Limb (tissue), 2 donors: ENCODE results near the gene HSCB.
"Not testable (repeated sequence)": the region's sequence is repeated elsewhere in the genome, so short reads cannot be mapped to it uniquely, and the experiment has no call there.

ENCODE experiments used
- DNase-seq, 2 donors: peaks; one replicate each; pipeline ENCODE4 v3.0.0-alpha.2; 2016; ENCODE audit errors: extremely low spot score in 2 of 2

The HSCB gene

DNA sequence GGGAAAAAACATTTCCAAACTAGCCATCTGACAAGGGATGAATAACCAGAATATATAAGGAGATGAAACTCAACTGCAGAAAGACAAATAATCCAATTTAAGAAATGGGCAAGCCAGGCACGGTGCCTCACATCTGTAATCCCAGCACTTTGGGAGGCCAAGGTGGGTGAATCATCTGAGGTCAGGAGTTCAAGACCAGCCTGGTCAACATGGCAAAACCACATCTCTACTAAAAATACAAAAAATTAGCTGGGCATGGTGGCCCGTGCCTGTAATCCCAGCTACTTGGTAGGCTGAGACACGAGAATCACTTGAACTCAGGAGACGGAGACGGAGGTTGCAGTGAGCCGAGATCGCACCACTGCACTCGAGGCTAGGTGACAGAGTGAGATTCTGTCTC is 3.0 kb upstream of the HSCB start:
- not testable (repeated sequence) for DNase-seq

DNA sequence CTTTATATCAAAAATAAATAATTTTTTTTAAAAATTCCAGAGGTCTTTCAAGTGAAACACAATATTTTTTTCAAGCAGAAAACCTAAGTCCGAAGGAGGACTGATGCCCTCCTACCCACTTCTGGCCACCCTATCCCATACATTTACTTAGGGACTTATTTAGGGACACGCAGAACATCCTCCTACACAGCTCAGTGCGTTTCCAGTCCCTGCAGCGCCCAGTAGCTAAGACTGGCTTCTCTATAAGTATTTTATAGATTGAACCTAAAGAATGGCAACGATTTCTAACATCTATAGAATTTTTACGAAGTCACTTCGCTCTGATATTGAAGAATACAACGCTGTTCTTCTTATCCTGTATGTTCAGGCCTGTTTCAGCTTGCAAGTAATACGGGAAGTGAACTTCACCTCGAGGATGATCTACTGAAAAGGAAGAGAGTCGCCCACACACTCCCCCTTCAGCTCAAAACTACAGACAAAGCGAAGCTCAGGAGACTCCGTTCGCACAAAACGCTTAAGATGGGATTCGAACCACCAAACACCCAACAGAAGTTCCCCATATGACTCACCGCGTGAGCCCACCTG is 547 bp upstream of the HSCB start:
- no peak for DNase-seq

DNA sequence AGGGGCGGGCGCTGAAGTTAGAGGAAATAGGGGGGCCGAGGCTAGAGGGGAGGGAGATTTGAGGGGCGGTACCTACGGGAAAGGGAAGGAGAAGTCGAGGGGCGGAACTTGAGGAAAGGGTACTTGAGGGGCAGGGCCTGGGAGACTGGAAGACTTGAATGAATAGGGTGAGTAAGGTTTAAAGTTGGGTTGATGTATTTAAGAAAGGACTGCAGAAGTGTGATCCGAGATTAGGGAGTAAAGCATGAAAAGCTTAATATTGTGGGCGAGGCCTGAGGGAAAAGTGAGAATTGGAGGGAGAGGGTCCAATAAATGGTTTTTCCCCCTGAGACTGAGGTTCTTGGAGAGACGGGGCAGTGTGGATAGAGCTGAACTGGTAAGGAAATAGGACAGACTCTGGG is 723 bp downstream of the HSCB start:
- DNase-seq = no peak

DNA sequence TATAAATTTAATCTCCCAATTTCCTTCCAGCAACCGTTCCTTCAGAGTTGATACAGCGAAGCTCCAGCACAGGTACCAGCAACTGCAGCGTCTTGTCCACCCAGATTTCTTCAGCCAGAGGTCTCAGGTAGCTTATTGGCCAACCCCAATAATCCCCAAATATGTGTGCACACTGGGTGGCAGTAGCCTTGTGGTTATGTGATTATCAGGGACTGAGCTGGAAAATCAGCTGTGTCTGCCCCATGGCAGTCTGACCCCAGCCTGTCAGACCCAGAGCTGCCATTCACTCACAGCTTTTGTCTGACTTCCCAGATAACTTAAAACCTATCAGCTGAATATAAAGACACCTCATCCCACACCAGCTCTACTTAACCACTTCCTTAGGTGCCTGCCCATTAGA is 2.0 kb downstream of the HSCB start:
- no peak for DNase-seq

- DNase-seq = peak in 1 of 2 donors; percentile 55
Observed at GRCh38 chr22:28750471-28750881, 8.6 kb downstream of the HSCB start.

DNA sequence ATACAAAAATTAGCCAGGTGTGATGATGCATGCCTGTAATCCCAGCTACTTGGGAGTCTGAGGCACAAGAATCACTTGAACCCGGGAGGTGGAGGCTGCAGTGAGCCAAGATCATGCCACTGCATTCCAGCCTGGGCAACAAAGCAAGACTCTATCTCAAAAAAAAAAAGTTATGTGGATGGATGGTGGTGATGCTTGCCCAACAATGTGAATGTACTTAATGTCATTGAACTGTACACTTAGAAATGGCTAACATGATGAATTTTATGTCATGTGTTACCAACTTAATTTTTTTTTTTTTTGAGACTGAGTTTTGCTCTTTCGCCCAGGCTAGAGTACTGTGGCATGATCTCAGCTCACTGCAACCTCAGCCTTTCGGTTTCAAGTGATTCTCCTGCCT is 12.7 kb downstream of the HSCB start:
- DNase-seq = not testable (repeated sequence)

GRCh38 chr22:28759861-28760560 is 18.2 kb downstream of the HSCB start:
- no peak for DNase-seq

DNA sequence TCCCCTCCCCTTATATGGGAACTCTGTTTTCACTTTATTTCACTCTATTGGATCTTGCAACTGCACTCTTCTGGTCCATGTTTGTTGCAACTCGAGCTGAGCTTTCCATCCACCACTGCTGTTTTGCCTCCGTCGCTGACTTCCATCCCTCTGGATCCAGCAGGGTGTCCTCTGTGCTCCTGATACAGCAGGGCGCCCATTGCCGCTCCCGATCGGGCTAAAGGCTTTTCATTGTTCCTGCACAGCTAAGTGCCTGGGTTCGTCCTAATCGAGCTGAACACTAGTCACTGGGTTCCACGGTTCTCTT is 19.6 kb downstream of the HSCB start:
- no peak for DNase-seq

DNA sequence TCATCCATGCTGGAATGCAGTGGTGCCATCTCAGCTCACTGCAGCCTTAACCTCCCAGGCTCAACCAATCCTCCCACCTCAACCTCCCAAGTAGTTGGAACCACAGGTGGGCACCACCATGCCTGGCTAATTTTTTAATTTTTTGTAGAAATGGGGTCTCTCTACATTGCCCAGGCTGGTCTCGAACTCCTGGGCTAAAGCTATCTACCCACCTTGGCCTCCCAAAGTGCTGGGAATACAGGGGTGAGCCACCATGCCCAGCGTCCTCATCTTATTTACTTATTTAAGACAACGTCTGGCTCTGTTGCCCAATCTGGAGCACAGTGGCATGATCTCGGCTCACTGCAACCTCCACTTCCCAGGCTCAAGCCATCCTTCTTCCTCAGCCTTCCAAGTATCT is 20.2 kb downstream of the HSCB start:
- DNase-seq = not testable (repeated sequence)

DNA sequence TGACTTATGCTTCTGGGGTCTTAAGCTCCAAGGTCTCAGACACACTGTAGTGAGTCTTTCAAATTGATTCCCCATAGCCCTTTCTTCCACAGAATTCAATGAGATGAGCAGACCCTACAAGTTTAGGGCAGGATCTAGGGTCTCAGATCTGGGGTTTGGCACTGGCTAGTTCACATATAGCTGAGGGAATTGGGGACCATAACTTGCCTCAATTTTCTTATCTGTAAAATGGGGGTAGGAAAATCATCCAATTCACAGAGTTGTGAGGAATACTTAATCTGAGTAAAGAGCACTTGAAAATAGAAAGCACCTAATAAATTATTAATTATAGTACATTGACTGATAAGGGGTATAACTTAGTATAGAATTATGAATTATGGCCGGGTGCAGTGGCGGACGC is 24.8 kb downstream of the HSCB start:
- no peak for DNase-seq

DNA sequence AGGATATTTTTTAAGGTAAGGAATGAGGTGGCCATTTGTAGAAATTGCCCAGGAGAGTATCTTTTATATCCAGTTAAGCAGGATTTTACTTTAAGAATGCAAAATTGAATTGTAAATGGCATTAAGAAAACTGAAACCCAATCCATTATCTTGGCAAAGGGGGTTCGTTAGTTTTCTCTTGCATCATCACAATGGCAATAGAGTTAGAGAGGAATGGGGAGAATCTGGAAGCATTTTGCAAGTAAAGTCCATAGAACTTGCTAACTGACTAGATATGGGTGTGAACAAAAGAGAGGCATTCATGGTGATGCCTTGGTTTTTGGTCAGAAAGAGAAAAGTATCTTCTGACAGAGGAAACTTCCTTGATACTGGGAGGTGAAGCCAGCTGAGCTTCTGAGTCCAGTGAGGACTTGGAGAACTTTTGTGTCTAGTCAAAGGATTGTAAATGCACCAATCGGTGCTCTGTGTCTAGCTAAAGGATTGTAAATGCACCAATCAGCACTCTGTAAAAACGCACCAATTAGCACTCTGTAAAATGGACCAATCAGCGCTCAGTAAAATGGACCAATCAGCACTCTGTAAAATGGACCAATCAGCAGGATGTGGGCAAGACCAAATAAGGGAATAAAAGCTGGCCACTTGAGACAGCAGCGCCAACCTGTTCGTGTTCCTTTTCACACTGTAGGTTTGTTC is 27.0 kb downstream of the HSCB start:
- DNase-seq = no peak

GRCh38 chr22:28769394-28770085 is 27.7 kb downstream of the HSCB start:
- no peak for DNase-seq

- DNase-seq = no peak
Observed at GRCh38 chr22:28771195-28771791, 29.5 kb downstream of the HSCB start.

DNA sequence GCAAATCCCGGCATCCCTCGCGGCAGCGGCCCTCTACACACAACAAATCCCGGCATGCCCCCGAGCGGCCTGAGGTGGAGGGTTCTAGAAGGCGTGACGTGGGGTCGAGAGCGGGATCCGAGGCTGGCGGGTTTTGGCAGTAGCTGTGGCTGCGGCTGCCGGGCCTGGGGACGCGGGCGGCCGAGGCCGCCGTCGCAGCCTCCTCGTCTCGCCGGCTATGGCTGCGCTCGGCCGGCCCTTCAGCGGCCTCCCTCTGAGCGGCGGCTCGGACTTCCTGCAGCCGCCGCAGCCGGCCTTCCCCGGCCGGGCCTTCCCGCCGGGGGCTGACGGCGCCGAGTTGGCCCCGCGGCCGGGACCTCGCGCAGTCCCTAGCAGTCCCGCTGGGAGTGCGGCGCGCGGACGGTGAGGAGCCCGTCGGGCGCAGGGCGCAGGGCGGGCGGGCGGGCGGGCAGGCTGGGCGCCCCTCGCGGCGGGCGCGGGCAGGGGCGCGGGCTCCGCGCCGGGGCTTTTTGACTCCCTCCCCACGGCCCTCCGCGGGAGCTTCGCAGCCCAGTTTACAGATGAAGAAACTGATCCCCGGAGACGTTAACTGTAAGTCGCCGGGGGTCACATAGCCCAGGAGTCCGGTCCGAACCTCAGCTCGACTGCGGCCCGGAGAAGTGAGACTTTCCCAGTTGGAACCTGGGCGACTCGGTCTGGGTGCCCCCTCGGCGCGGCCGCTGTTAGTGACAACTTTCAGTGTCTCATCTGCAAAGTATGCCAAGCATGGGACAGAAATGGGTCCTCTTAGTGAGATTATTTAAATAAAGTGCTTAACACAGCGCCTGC is 31.0 kb downstream of the HSCB start, which contains the start of gene CCDC117:
Gene CCDC117, plus strand, starts transcription at position 63 of the 828 bp plus-strand sequence. Its CDS starts 155 bp downstream, at position 218.
- peak; percentile 94 to 97 for DNase-seq

DNA sequence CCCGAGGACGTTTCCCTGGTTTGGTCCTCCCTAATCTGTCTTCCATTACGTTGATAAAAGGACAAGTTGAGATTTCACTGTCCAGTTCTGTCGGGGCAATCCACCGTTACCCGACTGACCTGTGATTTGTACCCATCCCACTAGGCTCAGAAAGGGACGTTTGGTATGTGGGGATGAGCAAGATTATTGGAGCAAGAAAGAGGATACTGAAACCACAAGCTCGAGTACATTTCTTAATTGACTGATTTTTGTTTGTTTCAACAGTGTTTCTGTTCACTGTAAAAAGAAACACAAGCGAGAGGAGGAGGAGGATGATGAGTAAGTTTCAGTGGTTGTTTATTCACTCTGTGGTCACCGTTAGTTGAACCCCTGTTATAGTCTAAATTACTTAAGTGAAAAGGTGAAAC is 31.6 kb downstream of the HSCB start:
- no peak for DNase-seq

- no peak for DNase-seq
Observed at GRCh38 chr22:28774378-28774777, 32.5 kb downstream of the HSCB start.

DNA sequence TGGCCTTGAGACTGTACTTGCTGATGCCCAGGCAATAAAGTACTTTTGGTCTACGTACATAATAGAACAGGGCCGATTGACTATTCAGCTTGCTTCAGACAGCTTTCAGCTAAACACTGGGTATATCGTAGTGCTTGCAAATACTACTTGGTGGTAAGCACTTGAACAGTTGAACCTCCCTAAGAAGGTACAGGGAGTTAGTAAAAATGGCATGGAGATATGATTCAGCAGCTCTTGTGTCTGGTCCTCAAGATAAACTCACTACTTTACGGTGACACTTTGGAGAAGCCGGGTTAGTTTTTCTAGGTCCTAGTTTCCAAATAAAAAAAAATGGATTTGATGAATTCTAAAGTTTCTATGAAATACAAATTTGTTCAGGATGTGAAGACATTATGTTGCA is 38.0 kb downstream of the HSCB start:
- DNase-seq = no peak

DNA sequence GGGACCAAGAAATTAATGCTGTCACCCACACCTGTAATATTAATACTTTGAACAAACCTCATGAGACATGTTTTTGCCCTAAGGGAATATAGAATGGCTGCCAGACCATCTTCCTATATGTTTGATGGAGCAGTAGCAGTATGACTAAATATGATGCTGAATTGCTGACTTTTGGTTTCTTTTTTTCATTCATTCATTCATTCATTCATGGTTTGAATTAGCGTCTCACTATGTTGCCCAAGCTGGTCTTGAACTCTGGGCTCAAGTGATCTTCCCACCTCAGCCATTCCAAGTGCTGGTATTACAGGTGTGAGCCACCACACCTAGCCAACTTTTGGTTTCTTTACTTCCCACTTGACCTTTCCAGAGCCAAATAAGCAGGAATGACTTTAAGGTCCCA is 38.5 kb downstream of the HSCB start:
- DNase-seq = no peak

DNA sequence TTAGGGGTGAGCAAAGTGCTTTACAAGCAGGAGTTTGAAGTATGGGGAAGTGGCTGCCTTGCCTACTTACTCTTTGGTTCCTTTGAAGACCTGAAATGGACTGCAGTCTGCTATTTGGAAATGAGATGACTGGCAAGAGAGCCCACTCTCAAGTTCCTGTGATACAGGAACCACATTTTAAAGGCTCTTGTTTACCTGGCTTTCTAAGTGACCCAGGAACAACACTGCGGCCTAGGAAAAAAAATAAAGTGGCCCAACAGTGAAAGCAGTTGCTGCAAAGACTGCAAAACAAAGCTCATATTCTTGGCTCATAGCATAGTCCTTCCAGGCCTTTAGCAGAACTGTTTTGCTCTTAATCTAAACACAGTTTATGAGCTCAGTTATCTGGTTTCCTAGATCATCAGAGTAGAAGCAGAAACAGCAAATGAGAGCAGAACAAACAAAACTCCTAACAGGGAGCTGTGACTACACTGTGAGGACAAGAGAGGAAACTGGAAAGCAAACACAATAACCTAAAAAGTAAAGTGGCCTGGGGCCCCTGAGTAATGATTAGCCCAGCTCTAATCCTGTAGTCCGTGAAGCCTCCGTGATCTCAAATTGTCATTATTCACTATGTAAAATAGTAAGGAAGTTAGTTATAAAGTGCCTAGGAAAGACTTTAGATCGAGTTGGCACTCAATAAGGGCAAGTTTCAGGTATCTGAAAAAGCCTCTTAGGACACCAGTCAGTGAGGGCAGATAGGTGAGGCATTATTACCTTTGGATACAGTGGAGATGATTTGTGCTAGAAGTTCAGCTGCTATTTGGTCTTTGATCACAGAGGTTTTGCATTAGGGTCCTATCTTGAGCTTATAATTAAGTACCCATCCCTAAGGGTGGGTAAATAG is 42.2 kb downstream of the HSCB start:
- DNase-seq = no peak

DNA sequence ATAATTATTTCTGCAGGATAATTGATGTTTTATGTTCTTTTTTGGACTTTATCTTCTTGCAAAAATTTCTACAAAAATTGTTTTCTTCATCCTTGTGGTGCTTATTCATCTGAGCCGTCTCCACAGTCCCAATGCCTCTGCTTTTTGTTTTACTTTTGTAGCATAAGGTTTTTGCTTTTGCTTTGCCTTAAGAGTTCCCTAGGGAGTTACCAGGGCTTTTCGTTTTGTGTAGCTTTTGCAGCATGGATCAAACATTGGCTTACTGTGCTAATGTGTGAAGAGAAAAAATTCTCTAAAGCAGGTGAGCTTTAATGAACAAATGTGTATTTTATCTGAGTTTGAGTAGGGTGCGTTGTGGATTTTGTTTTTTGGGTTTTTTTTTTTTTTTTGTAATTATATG is 46.8 kb downstream of the HSCB start:
- no peak for DNase-seq
